ENCODE data around the gene HPF1.
"Not testable (repeated sequence)": the region's sequence is repeated elsewhere in the genome, so short reads cannot be mapped to it uniquely, and the experiment has no call there.

Gene HPF1

GRCh38 chr4:169757575-169758184, at the start of gene HPF1:
TSS of gene HPF1 (minus strand) at chr4:169757944. CDS start at chr4:169757877, 67 bp downstream.
- DNase-seq = no peak

GRCh38 chr4:169806770-169807169, 49.0 kb upstream of the HPF1 start:
- not testable (repeated sequence) for DNase-seq

- DNase-seq = no peak
Measured at GRCh38 chr4:169803413-169803812, 45.7 kb upstream of the HPF1 start.

- DNase-seq = no peak
Measured at GRCh38 chr4:169802873-169803272, 45.1 kb upstream of the HPF1 start.

GRCh38 chr4:169800541-169800940, 42.8 kb upstream of the HPF1 start:
- no peak for DNase-seq

GRCh38 chr4:169799260-169799659, 41.5 kb upstream of the HPF1 start:
- no peak for DNase-seq

GRCh38 chr4:169795585-169795984, 37.8 kb upstream of the HPF1 start:
- DNase-seq = no peak

DNA sequence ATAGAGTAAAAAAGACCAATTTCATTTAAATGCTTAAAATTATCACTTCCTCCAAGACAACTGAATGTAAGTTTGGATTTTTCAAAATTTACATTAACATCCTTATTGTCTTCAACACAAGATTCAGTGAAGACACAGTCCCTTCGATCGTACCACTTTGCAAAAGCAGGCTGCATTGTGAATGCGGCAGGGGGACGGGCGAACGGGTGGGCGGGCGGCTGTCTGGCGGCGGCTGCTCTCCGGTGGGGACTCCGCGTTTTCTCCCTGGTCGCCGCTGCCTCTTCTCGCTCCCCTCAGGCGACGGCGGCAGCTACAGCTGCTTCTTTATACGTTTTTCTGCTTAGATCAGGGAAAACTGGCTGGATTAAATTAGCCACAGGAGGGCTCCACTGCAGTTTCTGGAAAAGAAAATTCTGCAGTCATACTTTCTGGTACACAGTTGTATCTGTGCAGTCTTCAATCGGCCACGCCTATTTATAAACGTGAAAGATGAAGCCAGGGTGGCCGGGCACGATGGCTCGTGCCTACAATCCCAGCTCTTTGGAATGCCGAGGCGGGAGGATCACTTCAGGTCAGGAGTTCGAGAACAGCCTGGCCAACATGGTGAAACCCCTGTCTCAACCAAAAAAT, 33.9 kb upstream of the HPF1 start:
- DNase-seq = no peak

GRCh38 chr4:169791062-169791461, 33.3 kb upstream of the HPF1 start:
- DNase-seq = no peak

DNA sequence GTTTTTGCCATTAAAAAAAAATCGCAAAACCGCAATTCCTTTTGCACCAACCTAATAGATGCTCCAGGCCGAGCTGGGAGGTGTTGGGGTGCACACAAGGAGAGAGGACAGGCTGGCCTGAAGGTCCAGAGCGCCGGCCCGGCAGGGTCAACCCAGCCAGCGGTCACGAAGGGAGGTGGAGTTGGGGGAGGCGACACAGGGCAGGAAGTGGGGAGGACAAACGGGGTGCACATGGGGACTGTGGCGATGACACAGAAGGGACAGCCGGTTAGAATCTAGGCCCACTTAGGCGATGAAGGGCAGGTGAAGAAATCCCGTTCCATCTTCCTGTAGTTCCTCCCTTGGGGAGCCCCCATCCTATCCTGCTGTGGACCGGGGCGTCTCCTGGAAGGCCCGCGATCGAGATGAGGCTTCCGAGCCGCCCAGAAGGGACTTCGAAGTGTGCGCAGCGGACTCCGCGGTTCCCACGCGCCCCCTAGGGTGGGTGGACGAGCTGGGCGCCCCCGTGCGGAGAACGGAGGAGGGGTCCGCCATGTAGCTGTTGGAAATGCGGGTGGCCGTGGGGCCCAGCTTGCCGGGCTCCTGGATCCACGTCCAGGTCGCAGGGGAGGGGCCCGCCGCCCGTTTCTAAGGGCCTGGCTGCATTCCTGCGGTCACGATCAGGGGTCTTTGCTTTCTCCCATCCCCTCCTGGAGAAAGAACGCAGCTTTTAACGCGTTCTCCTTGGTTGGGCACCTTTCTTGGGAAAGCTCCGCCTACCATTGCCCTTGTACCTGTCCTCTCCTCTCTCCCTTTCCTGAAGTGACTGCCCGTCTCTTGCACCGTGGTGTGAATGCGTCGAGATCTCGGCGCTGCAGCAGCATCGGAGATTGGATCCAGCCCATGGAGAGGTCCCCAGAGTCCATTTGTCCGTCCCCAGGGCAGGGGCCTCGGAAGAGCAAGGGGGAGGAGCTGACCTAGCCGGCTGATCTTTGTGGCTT, 17.0 kb upstream of the HPF1 start:
- DNase-seq = no peak

- DNase-seq = no peak
Measured at GRCh38 chr4:169773889-169774288, 16.1 kb upstream of the HPF1 start.

GRCh38 chr4:169771556-169772080, 13.9 kb upstream of the HPF1 start:
- not testable (repeated sequence) for DNase-seq

GRCh38 chr4:169770416-169770815, 12.7 kb upstream of the HPF1 start:
- DNase-seq = no peak

GRCh38 chr4:169768385-169768784, 10.6 kb upstream of the HPF1 start:
- DNase-seq = no peak

GRCh38 chr4:169766741-169767140, 9.0 kb upstream of the HPF1 start:
- DNase-seq = no peak

DNA sequence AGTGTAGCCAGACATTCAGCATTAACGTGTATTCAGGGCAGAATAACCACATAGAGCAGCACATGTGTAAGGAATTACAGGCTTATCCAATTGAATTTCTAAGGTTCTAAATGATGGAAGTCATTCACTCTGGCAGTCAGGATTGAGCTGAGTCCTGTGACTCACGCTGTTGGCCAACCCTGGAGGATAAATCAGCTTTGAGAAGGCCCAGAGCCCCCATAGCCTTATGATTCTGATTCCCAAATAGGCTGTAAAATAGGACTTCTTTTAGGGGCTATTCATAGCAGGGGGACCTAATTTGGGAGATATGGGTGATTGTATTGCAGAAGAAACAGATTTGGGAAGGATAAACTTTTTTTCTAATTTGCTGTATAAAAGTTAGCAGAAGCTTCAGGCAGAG, 8.1 kb upstream of the HPF1 start:
- no peak for DNase-seq

DNA sequence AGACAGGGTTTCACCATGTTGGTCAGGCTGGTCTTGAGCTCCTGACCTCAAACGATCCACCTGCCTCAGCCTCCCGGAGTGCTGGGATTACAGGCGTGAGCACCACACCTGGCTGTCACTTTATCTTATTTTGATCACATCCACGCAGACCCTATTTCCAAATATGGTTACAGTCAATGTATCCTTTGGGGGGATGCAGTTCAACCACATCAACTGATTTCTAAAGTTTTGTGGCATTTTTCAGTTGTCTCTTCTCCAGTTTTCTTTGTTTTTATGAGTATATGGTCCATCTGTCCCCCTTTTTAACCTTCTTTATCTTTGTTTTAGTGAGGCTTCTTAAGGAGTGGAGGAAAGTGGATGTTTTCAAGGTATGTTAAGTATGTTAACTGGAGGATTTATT, 4.1 kb upstream of the HPF1 start:
- no peak for DNase-seq

- no peak for DNase-seq
Measured at GRCh38 chr4:169758401-169758962, 738 bp upstream of the HPF1 start.

DNA sequence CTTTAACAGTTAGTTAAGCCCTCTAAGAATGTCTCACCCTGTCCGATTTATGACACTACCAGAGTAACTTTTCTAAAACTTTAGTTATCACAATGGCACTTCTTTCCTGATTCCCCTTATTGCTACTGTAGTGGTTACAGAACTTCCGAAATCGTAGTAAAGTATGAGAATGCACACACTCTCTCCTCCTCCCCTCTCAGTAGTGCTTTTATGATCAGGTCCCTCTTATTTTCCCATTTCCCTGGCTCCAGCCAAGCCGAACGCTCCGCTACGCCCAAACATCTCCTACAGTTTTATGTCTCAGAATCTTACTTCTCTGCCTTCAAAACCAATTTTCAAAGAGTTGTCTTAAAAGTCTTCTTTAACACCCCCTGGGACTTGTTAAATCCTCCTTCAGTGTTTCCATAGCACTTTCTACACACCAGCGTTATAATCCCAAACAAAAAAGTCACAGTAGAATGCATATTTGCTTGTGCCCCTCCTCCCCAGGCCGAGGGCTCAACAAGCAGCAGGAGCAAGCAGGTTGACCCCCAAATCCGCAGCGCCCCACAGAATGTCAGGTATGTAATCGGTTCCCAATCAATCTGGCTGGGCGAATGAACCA, 671 bp downstream of the HPF1 start:
- DNase-seq = no peak

DNA sequence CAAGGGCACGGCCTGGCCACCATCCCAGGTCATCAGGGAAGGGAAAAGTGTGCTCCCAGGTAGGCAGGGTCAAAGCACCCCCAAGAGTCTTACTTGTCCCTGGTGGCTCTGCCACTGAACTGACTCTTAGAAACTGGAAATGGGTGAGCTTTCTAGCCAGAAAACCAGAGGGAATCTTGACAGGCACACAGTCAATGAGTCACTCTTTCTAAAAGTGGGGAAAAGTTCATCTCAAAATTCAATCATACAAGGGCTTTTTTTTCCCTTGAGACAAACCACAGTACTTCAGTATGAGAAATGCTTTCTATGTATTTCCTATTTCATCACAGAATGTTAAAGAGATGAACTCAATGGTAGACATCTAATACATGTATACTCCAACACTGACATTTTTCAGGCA, 12.5 kb downstream of the HPF1 start:
- DNase-seq = no peak

GRCh38 chr4:169744601-169745000, 13.1 kb downstream of the HPF1 start:
- no peak for DNase-seq

DNA sequence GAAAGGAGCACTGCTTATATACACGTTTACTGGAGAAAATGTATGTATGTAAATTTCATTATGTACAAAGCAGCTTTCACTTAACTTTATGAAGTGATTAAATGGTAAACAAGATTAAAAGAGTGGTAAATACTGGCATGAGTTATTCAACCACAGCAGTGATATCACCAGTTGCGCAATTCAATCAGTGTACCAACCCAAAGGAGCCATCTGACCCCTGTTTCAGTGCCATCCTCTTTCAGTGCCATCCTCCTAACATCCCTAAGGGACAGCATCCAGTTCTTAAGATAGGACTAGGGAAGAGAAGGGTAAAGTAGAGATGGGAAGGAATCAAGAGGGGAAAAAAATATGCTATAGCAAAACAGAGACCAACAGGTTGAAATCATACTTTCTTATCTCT, 16.2 kb downstream of the HPF1 start:
- no peak for DNase-seq

GRCh38 chr4:169738604-169739003, 19.1 kb downstream of the HPF1 start:
- DNase-seq = not testable (repeated sequence)
